Fibroblast of peridontal ligament (primary cell): ENCODE measurements around the gene ROS1.

ENCODE experiments used
- DNase-seq: peaks from one replicate; pipeline ENCODE4 v3.0.0-alpha.2; 2010; ENCODE audit errors: extremely low read depth

Gene ROS1

DNA sequence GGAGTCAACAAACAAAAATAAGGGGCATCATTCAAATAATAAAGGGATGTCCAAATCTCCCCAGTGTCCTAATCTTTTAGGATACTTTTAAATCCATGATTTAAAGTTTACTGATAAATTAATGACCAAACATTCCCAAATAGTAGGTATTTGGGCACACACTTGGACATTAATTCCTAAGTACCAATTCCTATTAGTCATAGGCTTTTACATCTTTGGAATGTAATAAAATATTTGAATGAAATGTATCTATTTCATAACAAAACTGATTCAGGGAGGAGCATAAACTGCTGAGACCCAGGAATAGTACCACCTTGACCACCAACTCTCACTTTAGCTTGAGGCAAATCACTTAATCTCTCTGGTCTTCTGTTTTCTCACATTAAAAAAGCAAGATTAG is 116.1 kb downstream of the ROS1 start:
- DNase-seq, result no peak

DNA sequence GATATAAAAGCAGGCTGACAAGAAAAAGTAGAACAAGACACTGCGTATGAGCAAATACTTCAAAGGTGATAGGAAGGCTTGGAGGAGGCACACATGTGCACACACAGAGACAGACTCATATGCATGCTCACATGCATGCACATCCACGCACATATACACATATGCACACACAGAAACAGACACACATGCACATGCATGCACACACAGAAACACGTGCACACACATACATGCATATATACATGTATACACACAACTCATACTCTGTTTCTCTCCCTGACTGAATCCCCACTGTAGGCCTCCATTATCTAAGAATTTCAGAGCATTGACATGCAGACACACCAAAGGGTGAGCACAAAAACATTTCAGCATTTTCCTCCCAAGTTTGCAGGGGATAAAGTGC is 116.7 kb downstream of the ROS1 start:
- DNase-seq, result no peak

DNA sequence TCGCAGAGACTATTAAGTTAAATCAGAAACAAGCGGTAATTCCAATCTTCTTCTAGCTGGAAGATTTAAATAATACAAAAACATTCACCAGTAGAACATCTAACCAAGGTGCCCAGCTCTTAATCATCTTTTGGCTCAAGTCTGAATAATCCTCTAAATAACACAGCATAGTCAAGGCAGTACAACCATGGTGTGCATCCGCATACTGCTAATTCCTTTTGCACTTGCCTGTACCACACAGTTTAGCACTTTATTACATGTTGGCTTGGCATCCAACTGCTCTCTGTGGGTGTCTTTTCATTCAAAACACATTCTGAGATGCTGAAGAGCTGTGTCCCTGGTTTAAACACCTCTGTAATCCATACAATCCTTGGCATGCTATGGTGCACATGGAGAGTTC is 118.1 kb downstream of the ROS1 start:
- no peak for DNase-seq

DNA sequence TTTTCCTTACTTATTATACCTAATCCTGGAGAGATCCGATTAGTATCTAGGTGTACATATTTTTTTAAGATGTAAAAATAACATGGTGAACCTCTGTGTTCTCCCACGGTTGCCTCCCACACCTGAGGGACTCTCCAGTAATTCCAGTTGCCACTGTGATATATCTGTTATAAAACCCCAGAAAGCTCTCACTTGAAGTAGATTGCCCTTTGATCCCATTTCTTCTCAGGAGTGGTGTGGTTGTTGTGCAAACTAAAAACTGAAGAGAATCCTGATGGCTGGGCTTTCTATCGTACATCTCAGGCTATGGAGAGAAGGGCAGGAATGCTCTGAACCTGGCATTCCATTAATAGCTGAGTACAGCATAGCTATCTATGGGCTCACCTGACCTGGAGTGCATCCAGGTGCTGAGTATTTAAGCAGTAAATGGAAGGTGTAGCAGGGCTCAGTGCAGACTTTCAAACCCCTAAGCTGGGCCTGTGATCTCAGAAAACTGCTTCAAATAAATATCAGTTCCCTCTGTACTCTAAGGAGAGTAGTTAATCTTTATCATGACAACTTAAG is 119.4 kb downstream of the ROS1 start:
- no peak for DNase-seq

DNA sequence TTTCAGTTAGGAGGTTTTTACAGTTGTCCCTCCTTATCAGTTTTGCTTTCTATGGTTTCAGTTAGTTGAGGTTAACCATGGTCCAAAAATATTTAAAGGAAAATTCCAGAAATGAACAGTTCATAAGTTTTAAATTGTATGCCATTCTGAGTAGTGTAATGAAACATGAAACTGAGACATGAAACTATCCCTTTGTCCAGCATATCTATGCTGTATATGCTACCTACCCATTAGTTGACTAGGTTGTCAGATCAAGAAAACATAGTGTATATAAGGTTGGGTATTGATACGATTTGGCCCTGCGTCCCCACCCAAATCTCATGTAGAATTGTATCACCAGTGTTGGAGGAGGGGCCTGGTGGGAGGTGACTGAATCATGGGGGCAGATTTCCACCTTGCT is 121.3 kb downstream of the ROS1 start:
- DNase-seq, result no peak

DNA sequence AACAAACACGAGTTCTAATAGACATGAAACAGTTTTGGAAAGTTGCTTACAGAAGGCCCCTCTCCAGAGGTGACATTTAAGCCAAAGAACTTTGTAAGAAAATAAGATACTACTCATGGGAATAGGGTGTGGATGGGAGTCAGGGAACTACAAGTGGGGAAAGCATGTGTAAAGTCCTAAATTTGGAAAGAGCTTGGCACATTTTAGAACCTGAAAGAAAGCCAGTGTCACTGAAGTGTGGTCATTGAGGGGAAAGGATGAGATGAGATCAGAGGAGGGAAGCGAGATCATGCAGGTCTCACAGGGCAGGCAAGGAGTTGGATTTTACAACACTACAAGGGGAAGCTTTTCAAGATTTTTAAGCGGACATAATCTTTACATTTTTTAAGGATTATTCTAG is 122.4 kb downstream of the ROS1 start:
- no peak for DNase-seq

DNA sequence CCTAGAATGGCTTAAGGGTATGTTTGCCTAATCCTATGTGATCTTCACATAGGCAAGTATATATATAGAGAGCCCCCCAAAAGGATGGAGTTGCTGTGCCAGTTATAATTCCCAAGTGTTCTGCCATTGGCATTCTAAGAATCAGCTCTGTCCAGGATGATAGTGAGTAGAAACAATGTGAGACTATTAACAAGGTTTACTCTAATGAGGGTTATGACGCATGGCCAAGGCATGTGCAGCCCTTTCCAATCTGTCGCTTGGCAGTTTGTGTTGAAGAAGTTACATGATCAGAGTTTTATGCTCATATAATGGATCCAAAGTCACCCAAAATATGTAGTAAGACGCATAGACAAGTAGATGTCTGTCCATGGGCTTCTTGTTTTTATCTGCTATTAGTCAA is 126.8 kb downstream of the ROS1 start:
- DNase-seq, result no peak

DNA sequence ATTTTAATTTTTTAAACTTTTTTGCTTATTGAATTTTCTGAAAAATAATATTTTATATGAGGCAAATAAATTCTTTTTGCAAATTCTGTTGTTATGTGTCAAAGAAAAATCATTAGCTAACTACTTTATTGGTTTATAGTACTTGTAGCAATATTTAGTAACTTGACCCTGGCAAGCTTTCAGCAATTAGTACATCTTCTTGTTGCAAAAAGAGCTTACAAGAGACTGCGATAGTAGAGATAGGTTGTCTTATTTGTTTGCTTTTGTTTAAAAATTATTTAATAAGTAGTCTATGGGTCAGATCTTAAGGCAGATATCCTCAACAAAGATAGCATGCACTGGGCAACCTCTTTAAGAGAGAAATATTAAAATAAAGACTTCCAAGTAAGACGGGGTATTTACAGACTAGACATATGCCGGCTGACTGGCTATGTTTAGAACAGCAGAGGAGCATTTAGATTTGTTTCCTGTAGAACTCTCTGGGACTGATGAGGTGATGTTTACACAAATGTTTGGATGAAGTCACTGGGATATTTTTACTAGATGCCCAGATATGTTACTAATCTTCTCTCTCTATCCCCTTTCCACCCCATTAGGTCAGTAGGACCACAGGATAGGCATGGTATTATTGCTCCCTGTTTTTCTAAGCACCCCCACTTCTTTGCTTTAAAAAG is 135.4 kb downstream of the ROS1 start:
- no peak for DNase-seq

DNA sequence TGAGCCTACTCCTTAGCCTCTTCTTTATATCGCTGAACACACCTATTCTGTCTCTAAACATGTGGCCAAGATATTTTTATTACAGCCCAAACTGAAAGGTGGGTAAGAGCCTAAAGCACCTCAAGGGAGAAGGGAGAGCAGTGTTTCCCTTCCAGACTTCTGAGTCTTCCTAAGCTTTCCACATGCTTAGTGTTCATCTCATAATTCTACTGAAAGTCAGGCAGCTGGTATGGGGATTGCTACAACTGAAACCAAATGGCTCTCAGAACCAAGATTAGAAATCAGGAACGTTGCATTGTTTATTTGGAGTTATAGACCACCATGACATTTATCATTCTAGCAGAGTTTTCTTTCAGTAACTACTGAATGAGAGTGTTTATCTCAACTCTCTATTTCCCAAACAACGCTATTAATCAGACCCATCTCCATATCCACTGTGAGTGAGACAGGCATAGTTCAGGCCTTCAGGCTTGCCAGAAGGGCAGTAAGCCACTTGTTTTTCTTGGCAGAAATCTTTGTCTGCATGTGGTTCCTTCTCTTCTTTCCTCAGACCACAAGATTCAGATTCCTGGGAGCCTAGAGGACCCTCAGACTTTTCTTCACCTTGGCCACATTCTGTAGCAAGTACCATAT is 137.5 kb downstream of the ROS1 start:
- DNase-seq, result no peak

DNA sequence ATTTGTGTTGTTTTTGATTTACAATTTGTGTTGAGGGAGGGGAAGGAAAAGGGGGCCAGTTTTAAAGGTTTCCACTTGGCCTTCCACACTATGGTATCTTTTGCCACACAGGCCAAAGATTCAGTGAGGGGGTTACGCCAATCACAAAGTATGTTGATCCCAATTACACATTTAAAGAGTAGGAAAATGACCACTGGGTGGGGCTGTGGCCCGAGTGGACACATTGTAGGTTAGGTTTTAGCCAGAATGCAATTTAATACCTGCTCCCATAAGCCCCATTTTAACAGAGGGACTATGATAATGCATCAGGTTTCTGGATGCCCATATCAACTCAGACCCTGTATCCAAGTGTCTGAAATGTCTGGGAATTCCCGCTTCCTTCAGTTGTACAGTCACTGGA is 144.8 kb downstream of the ROS1 start:
- DNase-seq, result no peak

DNA sequence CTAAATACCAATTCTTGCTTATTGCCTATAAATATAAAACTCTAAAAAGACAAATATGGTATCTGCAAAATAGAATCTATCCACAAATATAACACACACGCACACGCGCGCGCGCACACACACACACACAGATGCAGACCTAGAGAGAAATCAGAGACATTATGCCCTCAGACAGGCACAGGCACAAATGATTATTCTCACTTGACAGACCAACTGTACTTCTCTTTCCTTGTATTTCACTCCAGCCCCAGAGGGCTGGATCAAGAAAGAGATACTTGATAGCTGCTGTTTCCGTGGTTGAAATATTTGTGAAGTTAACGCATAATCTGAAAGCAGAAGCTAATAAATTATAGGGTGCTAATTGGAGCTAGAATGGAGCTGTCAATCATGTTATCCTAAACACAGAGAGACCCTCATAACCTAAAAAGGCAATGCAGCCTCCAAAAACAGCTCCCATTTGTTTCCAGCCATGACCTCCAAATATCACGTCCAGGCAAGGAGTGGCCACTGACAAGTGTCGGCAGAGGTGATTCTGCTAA is 148.9 kb downstream of the ROS1 start:
- DNase-seq, result no peak

DNA sequence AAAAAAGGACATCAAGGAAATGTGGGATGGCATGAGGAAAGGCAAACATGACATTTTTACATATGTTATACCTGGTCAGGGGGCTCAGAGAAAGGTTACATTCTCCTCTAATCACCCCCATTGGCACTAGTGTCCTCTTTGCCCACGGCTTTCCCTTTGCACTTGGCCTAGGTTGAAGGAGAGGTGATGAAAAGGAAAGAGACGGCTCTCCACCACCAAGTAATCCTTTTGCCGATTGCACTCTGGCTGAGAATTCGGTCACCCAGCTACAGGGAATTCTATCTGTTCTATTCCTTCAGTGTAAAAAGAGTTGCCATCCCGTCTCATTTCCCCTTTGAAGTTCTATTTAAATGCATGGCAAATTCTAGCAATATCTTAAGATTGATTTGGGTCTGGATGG is 150.0 kb downstream of the ROS1 start:
- no peak for DNase-seq

DNA sequence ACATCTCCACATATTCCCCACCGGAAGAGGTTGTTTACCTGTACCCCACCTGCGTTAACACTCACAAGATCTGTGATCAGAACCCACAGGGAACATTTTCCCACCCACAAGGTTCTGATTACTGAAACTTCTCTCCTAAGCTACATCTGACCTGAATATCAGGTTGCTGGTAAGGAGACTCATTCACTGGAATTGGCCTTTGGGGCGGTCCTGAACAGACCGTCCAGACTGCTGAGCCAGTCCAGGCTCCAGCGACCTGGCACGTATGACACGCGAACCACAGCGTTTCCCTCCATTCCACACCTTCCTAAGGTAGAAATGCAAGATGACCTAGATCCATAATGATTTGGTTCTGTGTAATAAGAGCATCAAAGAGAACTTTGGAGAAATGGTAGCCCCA is 150.5 kb downstream of the ROS1 start:
- no peak for DNase-seq

DNA sequence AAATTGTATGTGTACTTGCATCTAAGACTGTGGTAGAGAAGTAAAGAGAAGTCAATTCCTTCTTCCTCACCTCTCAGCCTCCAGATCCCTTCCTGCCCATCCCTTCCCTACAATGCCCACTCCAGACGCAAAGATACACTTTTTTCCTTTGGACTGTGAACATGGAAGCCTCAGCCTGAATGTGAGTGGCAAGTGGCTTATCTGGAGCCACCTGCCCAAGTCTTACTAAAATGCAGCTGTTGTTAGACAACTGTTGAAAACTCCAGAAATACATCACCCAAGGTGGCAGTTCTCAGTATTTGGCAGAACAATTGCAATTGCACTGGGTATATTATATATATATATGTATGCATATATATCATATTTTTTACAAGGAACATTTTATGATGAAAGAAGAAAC is 152.9 kb downstream of the ROS1 start:
- no peak for DNase-seq

DNA sequence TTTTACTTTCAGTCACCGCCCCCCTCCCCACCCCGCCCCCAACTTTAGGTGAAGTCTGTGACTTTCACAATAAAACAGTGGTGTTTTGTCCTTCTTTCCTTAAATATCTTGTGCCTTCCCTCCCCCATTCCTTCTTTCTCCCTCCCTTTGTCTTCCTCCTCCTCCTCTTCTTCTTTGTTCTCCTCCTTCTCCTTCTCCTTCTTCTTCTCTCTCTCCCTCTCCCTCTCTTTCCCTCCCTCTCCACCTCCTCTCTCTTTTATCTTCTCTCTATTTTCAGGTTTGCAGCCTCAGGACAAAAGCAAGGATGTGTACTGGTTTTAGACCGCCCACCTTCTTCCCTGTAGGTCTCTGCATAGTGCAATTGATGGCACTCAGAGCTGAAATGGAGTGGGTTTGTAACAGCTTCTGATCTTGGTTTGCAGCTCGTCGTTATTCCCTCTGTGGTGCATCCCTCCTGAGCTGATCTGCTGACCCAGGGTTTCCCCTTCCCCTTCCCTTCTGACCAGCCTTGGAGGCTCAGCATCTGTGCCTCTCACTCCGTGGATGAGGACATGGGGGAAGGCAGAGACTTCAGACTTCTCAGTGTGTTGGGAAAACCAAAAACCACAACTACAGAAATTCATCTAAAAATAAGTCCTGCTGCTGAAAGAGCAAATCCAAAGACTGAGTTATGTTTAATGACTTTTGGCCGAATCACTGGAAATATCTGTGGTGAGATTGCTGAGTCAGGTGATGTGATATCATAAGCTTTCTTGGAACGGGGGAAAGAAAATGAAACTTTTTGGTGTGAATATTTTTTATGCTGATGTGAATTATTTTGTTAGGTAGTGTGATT is 153.5 kb downstream of the ROS1 start:
- no peak for DNase-seq

DNA sequence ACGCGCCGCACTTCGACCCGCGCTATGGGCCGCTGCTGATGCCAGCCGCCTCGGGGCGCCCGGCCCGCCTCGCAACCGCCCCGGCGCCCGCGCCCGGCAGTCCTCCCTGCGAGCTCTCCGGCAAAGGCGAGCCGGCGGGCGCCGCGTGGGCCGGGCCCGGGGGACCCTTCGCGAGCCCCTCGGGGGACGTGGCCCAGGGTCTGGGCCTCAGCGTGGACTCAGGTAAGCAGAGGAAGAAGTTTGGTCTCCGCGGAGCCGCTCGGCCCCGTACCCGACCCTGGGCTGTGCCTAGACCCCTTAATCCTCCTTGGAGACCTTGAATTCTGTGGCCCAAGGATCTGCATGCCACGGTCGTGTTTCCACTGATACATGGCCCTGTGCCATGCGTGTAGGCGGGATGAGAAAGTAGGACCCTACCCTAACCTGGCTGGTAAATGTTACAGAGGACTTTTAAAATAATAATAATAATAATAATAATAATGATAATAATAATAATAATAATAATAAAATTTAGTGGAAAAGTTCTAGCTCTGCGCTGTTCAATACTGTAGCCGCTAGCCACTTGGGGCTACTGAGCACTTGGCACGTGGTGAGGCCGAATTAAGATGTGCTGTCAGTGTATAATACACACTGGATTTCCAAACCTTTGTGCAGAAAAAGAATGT is 154.8 kb downstream of the ROS1 start:
- DNase-seq, result no peak

DNA sequence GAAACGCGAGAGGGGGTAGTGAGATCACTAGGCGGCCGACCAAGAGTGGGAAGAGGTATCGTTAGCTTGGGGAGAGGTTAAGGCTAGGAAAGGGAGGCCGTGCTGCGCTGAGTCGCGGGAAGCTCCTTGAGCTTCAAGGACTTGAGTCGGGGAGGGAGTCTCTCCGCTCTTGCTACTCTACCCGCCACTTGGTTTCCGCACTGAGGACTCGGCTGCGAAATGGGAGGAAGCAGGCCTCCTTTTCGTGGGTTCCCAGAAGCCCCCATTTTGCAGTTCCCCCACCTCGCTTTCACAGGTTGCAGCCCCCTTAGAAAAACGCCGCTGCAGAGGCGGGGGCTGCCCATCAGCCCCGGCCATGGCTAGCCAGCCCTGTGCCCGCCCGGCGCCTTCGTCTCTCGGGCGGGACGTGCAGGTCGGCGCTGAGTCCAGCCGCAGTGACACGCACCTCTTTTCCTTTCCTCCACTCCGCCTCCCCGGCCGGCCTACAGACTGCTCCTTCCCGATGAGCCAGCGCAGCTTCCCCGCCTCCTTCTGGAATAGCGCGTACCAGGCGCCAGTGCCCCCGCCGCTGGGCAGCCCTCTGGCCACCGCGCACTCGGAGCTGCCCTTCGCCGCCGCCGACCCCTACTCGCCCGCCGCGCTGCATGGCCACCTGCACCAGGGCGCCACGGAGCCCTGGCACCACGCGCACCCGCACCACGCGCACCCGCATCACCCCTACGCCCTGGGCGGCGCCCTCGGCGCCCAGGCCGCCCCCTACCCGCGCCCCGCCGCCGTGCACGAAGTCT is 155.5 kb downstream of the ROS1 start:
- no peak for DNase-seq

DNA sequence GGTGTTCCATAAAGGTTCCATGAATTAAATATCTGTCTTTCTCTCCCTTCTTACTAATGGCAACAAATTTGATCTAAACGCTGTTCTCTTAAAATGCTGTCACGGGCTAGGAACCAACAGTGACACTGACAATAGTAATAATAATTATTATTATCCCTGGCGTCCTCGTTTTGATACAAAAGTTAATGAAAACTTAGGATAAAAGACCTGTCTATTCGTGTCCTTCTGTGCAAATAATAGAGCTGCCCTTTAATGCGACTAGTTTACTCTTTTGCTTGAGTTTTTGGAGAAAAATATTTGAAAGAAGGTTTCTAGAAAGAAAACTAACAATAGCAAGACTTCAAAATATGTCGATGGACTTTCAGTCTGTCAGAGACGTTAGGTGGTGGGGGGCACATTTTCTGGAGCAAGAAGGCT is 156.1 kb downstream of the ROS1 start:
- DNase-seq, result no peak

DNA sequence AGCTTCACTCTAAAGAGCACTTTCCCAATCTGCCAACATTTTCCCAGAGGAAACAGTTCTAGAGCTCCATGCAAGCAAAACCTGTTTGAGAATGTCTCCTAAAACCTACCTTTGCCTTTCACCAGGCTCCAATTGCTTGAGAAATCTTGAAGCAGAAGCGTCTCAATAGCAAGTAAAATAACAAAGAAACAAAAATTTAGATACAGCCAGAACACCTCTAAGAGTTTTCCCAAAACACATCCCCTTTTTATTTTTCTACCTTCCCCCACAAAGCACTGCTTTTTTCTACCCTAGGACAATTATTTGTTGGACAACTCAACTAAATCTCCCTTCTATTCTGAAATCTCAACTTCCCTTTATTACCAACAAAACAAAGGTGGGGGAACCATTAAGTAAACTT is 156.8 kb downstream of the ROS1 start:
- DNase-seq, result no peak

DNA sequence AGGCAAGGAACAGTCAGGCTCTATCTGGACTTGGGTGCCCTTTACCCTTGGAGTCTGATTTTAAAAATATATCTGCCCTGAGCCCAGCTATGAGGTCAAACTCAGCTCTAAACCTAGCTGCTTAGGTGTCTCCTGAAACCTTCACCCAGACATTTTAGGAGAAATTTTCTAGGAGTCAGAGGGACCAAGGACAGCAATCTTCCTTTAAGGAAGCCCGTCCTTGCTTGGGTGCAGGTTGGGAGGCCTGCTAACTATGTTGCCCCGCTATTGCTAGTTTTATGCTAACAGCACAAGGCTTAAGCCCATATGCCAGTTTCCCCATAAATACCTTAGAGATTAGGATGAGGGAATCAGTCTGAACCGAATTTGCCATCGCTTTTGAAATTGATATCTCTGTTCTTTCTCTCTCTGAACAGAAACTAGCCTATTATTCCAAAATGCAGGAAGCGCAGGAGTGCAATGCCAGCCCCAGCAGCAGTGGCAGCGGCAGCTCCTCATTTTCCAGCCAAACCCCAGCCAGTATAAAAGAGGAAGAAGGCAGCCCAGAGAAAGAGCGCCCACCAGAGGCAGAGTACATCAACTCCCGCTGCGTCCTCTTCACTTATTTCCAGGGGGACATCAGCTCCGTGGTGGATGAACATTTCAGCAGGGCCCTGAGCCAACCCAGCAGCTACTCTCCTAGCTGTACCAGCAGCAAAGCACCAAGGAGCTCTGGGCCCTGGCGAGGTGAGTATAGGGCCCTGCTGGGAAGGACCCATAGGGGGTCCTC is 157.8 kb downstream of the ROS1 start:
- no peak for DNase-seq

DNA sequence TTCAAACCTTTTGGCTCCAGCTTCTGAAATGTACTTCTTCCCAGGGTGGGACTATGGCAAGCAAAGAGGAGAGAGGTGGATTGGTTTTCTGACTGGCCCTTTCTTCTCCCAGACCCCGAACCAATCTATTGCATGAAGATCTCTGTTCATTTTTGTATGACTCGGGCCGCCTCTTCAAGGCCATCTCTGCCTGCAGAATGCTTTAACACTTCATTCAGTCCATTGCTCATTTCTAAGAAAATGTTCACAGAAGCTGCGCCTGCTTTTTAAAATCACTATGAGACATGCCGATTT is 158.7 kb downstream of the ROS1 start:
- no peak for DNase-seq
